ENCODE measurements around the gene MT1H.
"Not testable (repeated sequence)": the region's sequence is repeated elsewhere in the genome, so short reads cannot be mapped to it uniquely, and the experiment has no call there.

Gene MT1H

DNA sequence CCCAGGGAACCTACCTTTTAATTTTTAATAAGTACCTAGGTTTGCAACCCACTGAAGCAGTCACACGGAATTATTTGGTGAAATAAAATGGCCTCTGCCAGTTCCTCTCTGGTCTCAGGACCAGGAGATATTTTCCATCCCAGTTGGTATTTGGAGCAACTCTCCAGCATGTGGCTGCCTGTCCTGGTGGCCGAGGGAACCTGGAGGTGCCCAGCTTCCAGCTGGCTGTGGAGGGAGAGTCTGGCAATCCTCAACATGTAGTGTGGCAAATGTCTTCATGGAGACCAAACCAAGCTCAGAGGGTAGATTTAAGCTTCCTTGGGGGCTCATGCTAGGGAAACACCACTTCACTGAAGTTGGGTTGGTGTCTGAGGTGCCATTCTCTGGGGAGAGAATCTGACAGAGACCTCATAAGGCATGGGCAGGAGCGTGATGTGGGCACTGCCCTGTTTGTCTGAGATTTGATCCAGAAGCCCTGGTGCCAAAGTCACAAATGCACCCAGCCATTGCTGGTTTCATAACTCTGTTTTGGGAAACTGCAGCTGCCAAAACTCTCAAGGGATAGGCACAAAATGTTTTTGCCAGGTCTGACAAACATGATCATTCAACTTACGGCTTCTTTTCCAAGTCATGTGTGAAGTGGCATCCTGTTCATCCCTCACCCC is 15.4 kb downstream of the MT1H start:
- no peak for DNase-seq (ENCODE audit: low read depth in 2 of 2)

DNA sequence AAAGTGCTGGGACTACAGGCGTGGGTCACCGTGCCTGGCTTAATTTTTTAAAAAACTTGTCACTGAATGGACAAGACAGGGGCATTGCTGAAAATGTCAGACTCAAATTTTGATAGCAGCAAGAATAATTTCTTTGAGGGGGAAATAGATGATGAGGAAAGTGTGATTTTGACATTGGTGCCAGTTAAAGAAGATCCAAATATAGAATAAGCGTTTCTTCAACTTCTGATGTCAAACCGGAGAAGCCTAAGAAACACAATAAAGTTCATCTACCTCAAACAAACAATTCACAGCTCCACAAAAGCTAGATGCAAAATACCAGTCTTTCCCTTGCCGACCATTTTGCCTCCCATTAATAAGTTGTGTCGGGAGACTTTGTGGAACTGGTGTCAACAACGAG is 17.1 kb downstream of the MT1H start:
- no peak for DNase-seq (ENCODE audit: low read depth in 2 of 2)

- no peak for DNase-seq (ENCODE audit: low read depth in 2 of 2)
Observed at GRCh38 chr16:56688762-56689161, 19.1 kb downstream of the MT1H start.

DNA sequence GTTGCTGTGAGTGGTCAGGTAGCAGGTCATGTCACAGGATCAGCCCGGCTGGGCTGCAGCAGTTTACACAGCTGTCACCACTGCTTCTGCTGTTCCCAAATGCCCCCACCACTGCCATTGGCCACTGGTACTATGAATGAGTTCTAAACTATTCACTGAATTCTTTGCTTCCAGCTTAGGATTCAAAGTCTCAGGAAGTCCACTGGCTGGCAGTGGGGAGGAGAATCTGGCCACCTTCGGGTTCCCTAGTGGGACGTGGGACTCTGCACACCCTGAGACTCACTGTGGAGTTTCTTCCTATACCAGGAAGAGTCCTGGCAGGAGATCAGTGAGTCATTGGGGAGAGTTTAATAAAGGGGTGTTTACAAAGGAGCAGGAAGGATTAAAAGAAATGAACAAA is 19.6 kb downstream of the MT1H start:
- DNase-seq (ENCODE audit: low read depth in 2 of 2): no peak

GRCh38 chr16:56690420-56691122 is 21.0 kb downstream of the MT1H start:
- DNase-seq (ENCODE audit: low read depth in 2 of 2): no peak

DNA sequence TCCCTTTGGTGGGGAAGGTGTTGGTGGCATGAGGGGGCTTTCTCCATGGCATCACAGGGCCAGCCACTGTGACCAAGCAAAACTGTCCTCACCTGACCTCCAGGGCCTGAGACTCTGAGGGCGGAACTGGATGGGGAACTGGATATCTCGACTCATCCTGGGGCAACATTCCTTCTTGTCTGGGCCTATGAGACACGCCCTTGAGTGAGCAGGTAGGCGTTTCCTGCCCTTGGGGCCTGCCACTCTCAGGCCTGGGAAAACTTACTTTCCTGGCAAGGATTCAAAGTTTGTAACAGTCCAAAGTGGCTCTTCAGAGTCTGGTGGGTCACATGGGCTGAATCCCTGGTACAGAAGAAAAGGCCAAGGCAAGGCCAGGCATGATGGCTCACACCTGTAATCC is 22.3 kb downstream of the MT1H start:
- no peak for DNase-seq (ENCODE audit: low read depth in 2 of 2)

GRCh38 chr16:56695246-56695645 is 25.6 kb downstream of the MT1H start:
- DNase-seq (ENCODE audit: low read depth in 2 of 2): no peak

- DNase-seq (ENCODE audit: low read depth in 2 of 2): no peak
Observed at GRCh38 chr16:56697456-56698155, 28.0 kb downstream of the MT1H start.

- no peak for DNase-seq (ENCODE audit: low read depth in 2 of 2)
Observed at GRCh38 chr16:56700195-56700594, 30.6 kb downstream of the MT1H start.

- DNase-seq (ENCODE audit: low read depth in 2 of 2): no peak
Observed at GRCh38 chr16:56700631-56701030, 31.0 kb downstream of the MT1H start.

DNA sequence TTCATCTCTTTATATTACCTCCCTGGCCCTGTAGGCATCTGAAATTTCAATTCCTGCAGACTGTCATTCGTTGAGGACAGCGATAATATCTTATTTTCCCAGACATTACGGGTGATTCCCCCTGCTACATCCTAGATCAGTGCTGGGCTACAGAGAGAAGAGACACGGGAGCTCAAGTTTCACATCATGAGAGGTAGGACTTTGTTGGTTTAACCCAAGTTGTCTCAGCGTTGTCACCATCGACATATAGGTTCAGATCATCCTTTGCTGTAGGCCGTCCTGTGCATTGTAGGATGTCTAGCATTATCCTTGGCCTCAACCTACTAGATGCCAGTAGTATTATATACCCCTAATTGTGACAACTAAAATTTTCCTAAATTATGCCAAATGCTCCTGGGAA is 31.9 kb downstream of the MT1H start:
- no peak for DNase-seq (ENCODE audit: low read depth in 2 of 2)

DNA sequence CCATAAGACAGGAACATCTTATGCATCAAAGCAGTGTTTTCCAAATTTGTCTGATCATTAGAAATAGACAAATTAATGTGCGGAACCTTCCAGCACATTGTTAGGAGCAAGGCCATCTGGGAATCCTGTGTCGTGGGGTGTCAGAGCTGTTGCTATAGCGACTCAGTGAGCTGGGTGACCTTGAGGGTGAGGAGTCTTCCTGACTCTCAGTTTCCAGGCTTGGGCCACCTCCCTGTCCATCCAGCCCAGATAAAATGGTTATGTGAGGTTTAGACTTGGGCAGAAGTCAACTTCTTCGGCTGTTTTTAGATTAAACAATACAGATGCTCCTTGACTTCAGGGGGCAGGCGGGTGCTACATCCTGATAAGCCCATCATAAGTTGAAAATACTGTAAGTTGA is 33.2 kb downstream of the MT1H start:
- DNase-seq (ENCODE audit: low read depth in 2 of 2): no peak

DNA sequence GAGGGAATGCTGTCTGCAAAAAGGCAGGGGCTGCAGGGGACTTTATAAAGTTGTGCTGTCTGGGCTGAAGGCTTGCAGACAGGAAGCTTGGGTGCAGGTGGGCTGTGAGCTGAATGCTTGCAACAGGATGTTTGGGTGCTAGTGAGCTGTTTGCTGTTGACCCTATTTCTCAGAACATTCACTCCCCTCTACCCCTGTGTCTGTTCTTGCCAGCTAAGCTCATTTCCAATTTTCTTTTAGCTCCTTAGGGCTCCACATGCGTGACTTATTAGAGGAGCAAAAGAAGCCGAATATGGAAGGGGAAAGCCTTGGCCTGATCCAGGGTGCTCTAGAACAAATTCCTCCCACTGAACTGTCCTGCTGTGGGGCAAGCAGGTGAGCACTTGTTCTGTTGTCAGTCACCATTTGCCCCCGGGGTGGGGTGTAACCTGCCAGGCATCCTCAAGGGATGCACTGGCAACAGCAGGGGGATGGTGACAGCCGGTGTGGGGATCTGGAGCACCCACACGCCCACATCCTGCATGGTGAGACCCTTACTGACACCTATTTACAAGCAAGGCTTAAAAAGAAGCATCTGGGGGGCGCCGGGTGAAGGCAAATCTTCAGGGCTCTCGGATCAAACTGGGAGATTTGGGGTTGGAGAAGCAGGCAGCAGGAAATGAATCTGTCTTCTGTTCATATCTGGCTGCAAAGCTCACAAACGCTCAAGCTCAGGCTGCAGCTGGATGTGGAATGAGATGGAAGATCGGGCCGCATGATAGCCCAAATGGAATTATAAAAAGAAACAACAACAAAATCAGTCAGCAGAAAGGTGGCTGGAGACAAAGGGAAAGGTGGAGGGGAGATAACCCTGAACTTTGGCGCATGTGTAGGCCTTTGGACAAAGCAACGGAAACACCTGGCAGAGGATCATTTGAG is 39.2 kb downstream of the MT1H start:
- DNase-seq (ENCODE audit: low read depth in 2 of 2): no peak

DNA sequence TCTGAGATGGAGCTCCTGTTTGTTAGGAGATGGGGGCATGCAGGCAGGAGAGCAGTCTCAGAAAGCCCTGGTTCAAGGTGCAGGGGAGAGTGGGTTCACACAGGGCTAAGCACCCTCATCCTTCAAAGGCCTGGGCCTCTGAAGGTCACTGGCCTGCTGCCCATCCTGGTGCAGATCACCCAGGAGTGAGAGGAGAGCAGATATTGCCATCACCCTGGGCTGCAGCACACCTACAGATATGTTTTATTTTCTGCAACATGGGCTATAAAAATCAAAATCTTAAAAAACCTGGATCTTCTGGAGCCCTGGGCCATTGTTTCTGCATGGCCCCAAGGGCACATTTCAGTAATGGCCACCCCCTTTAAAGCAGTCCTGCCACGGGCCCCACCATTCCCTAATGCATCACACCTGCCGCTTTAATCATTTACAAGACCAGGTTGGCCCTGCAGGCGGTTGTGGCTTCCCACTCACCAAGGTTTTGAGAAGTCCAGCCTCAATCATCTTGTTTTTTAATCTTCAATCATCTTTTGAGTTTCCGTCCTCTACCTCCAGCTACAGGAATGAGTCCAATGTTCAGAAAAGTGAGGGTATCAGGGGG is 39.9 kb downstream of the MT1H start:
- DNase-seq (ENCODE audit: low read depth in 2 of 2): no peak

DNA sequence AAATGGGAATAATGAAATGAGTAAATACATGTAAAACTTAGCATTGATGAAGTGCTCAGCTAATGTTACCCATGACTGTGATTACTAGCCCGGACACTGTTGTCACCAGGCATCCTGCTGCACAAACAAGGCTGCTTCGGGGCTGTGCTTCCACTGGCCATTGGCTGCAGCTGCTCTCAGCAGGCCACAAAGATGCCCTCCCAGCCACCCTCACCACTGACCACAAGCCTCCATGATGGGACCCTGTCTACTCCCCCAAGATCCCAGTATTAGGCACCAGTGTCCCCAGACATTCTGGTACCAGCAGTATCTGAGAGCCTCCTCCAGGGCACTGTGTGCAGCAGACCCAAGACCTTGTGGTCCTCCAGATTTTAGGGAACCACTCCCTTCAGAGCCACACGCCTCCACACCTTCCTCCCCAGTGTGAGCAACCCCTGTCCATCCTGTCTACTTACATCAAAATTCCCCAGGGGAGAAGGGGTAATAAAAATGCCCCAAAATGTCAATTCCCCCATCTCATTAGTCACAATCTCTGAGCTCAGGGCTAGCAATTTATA is 40.6 kb downstream of the MT1H start:
- DNase-seq (ENCODE audit: low read depth in 2 of 2): no peak

- DNase-seq (ENCODE audit: low read depth in 2 of 2): no peak
Observed at GRCh38 chr16:56711862-56712261, 42.2 kb downstream of the MT1H start.

DNA sequence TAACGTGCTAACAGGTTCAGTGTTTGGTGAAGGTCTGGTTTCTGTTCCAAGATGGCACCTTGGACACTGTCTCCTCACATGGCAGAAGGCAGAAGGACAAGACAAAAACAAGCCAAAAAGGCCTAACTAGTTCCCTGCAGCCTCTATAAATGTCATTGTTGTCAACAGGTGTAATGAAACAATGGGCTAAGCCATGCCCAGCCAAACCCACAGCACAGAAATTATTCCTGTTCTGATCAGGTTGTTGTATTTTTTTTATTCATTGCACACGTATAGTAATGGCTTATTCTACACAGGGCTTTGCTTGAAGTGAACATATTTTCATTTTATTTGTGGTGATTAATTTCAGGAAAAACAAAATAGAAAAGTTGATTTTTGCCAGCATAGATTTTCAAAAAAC is 44.2 kb downstream of the MT1H start:
- no peak for DNase-seq (ENCODE audit: low read depth in 2 of 2)

DNA sequence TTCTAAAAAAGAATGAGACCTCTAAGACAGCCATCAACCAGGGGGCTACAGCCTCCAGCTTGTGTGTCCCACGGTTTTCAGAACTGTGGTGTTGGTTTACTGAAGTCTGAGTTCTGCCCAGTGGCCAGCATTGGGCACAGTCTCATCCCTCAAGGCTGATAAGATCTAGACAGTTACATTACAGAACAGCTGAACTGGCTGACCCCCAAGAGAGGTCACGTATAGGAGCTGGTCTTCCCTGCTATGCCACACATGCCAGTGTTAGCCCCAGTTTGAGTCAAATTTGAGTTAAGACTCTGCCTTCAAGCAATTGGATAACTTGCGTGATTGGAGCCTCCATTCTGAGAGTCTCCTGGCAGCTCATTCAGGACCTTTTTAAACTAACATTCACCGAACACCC is 45.5 kb downstream of the MT1H start:
- no peak for DNase-seq (ENCODE audit: low read depth in 2 of 2)

GRCh38 chr16:56716761-56717160 is 47.1 kb downstream of the MT1H start:
- DNase-seq (ENCODE audit: low read depth in 2 of 2): no peak

- not testable (repeated sequence) for DNase-seq (ENCODE audit: low read depth in 2 of 2)
Observed at GRCh38 chr16:56717532-56717931, 47.9 kb downstream of the MT1H start.
